CD4-positive, alpha-beta T cell treated with Interleukin-17A for 1 hour (primary cell): ENCODE results near the gene C1orf52.

Source experiments
- DNase-seq: peaks from one replicate; pipeline ENCODE4 v3.0.0-alpha.2; 2020

C1orf52 gene

DNA sequence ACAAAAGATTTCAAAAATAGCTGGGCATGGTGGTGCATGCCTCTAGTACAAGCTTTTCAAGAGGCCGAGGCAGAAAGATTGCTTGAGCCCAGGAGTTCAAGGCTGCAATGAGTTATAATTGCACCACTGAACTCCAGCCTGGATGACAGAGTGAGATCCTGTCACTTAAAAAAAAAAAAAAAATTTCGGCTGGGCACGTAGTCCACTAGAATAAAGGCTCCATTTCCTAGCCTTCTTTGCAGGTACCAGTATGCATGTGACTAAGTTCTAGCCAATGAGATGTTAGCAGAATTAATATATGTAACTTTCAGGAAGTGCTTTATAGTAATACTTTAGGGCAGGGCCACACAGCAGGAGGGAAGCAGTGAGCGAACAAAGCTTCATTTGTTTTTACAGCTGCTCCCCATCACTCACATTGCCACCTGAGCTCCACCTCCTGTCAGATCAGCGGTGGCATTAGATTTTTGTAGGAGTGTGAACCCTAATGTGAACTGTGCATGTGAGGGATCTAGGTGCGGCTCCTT is 29.8 kb downstream of the C1orf52 start:
- no peak for DNase-seq

DNA sequence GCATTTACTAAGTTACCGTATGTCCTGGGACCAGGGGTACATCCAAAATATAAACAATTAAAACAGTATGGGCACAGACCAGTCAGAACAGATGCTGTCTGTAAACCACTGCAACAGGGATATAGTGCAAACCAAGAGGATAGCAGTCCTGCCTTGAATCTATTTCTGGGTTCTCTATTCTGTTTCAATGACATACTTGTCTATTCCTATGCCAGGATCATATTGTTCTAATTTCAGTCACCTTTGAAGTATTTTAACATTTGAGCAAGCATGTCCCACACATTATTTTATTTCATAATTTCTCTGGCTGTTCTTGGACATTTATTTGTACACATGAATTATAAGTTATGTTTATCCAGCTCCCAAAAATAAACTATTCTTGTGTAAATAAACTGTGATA is 30.5 kb downstream of the C1orf52 start:
- DNase-seq = no peak

DNA sequence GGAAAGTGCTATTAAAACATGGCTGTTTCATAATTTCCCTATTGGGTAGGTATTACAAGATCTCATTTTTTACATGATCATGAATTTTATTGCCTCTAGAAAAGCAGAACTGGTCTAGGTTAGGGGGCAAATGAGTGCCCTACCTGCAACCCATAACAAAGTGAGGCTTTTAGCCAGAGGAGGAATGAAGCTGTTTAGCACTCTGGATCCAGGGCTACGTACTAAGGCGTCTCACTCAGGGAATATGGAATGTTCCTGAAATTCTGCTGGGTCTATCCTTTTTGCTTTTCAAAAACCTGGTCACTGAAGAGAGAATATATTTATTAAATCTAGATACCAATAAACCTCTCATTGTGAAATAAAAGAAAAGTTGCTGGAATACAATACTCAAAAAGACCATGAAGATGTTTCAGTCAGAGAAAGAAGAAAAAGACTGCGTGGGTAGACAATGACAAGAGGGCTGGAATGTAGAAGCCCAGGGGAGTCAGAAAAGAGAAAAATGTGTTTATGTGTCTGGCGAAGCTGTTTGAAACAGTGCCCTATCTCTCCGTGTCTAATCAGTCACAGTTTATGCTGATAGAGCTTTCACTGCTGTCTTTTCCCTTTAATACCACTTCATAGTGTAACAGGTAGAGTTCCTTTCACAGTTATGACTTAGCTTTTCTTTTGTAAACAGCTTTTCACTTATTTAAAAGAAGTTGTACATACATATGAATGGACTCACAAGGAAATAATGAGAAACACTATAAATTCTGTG is 33.7 kb downstream of the C1orf52 start:
- no peak for DNase-seq

GRCh38 chr1:85224734-85225623 is 34.5 kb downstream of the C1orf52 start:
- DNase-seq = no peak

DNA sequence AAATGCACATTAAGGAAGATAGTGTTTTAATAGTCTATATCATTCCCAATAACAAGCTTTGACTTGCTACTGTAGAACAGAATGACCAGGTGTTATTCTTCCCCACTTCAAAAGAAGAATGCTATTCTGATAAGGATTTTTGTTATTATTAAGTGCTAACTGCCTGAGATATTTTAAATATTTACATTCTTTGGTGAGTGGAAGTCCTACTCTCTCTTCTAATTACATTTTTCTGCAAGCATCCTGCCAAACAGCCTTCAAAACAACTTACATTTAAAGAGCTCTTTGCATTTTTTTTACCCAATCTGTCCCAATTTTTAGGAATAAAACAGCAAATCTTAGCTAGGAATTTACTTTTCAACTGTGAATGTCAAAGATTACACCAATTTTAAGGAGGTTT is 35.2 kb downstream of the C1orf52 start:
- DNase-seq = no peak

- no peak for DNase-seq
Observed at GRCh38 chr1:85223334-85223733, 36.1 kb downstream of the C1orf52 start.

- no peak for DNase-seq
Observed at GRCh38 chr1:85220756-85221201, 38.7 kb downstream of the C1orf52 start.

DNA sequence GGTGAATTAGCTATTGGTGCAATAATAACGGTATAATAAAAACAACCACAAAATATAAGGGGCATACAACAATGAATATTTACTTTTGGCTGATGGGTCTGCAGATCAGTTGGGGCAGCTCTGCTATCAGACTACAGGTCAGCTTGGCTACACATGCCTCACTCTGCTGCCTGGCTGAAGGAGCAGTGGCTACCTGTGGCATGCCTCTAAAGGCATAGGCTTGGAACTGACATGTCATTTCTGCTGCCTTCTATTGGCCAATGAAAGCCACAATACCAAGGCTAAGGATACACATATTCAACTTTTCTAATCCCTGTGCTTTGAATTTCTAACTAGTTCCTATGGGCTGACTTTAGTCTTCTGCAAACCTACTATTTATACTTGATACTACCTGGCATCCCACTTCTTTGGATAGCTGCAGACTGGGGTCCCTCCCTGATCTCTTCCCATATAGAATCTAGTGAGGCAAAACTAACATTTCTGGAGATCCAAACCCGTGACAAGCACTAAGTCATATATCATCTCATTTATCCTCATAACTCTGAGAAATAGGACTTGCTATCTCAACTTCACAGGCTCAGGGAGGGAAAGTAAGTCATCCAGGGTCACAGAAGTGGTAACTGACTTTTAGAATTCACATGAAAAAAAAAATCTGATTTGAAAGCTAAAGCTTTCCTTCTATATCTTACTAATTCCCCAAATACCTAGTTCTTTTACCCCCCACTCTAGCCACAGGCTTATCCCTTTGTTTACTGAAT is 39.4 kb downstream of the C1orf52 start:
- no peak for DNase-seq

- no peak for DNase-seq
Observed at GRCh38 chr1:85216697-85217096, 42.8 kb downstream of the C1orf52 start.

- no peak for DNase-seq
Observed at GRCh38 chr1:85214654-85215053, 44.8 kb downstream of the C1orf52 start.

- DNase-seq = no peak
Observed at GRCh38 chr1:85208488-85208887, 51.0 kb downstream of the C1orf52 start.

- no peak for DNase-seq
Observed at GRCh38 chr1:85203573-85204171, 55.8 kb downstream of the C1orf52 start.

DNA sequence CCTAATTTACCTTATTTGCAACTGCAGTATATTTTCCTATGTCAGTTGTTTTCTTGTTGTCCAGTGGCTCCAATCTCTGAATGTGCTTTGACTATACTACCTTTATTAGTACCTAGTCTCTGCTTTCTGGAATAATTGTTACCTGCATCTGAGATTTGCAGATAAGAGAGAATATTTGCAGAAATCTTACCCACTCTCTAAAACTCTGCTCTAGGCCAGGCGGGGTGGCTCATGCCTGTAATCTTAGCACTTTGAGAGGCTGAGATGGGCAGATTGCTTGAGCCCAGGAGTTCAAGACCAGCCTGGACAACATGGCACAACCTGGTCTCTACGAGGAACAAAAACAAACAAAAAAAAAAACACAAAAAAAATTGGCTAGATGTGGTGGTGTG is 56.6 kb downstream of the C1orf52 start:
- DNase-seq = no peak

DNA sequence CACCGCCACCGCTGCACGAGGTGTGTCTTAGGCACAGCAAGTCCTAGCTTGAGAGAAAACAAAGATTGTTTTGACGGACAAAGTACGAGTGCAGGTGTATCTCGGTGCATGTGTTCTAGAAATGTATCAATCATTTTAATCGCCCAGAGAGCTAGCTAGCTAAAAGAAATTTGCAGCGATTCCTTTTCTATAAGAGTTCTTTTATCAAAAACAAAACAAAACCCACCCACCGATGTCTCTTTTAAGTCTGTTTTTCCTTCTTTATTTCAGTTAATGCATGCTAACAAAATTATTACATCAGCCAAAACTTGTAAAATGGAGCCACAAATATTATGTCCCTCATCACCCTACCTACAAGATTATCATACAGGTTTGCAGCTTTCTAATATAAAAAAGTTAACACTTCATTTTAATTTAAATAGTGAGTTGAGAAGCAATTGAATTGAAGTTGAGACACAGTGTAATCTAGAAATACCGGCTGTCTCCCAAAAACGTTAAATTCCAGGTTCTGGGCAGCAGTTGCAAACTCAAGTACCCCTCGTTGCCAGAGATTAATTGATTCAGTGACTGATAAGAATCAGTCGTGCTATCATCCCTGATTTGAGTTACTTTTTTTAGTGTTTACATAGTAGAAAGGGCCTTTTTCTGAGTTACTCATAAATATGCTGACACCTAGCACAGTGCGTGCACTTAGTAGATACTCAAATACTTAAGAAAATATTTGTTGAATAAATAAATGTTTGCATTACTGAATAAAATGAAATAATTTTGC is 57.2 kb downstream of the C1orf52 start:
- no peak for DNase-seq

DNA sequence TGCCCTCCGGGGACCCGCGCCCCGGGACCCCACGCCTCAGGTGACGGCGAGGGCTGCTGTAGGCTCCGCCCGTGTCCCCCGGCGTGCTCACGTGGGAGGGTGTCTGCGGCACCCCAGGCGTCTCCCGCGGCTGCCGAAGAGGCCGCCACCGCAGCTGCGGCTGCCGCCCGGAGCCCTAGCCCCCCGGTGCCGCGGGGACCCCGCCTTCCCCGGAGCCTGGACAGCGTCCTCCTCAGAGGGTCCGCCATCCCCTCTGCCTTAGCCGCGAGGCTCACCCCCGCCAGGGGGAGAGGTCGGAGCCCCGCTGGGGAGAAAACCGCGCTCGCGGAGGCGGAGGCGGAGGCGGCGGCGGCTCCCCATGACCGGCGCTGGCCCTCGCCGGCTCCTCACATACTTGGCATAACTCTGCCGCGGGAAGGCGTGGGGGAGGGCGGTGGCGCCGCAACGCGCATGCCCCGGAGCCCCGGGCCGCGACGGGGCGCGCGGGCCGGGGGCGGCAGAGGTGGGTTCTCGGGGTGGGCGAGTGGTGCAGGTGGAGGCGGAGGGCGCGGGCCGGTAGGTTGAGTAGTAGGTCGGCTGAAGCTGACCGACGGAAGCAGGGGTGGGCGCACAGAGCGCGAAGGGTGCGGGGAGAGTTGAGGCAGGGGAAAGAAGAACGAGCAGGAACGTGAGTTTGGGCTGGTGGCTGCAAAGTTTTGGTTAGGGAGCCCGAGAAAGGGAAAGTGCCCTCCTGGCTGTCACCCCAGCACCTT is 57.9 kb downstream of the C1orf52 start:
- peak; percentile 73 for DNase-seq

GRCh38 chr1:85200463-85201339 is 58.8 kb downstream of the C1orf52 start, which contains the start of gene SYDE2:
SYDE2 (minus strand) TSS chr1:85201016; CDS start chr1:85200996, 20 bp downstream.
- peak; percentile 82 for DNase-seq
